NCI-H510A (cell line): ENCODE data around the gene STN1.

Source experiments
- DNase-seq: peaks from one replicate; lab custom pipeline; 2025; lab: John Stamatoyannopoulos, UW

The STN1 gene, protein sequence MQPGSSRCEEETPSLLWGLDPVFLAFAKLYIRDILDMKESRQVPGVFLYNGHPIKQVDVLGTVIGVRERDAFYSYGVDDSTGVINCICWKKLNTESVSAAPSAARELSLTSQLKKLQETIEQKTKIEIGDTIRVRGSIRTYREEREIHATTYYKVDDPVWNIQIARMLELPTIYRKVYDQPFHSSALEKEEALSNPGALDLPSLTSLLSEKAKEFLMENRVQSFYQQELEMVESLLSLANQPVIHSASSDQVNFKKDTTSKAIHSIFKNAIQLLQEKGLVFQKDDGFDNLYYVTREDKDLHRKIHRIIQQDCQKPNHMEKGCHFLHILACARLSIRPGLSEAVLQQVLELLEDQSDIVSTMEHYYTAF

DNA sequence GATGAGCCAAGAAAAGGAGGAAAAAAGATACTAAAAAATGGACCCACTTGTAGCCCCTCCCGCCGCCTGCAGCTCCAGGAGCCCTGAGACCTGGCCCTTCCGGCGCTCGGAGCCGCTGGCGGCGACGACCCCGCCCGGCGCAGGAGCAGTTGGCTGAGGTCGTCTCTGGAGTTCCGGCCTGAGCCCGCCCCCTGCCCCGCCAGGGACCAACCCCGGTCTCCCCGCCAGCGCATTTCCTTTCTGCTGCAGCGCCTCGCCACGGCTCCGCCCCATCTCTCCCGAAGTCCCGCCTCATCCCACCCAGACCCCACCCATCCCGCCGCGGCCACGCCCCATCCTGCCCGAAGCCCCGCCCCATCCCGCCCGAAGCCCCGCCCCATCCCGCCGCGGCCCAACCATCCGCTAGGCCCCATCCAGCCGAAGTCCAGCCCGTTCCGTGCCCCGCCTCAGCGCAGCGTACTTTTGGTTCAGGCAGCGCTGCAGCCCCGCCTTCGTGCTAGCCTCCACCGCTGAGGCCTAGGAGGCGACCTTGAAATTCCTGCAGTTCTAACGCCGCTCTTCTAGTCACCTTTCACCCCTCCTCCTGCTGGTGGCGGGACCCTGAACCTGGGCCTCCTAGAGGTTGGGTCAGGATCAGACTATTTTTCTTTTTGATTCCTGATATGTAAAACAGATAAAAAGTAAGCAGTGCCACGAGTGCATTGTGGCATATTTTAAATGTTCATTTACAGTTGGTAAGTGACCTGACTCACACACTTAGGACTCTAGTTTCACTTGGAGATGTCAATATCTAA lies at the start of gene STN1:
TSS of gene STN1 (minus strand) at position 132 of the 794 bp plus-strand sequence. CDS start 590 bp downstream, outside the sequence.
- peak; percentile 96 for DNase-seq

DNA sequence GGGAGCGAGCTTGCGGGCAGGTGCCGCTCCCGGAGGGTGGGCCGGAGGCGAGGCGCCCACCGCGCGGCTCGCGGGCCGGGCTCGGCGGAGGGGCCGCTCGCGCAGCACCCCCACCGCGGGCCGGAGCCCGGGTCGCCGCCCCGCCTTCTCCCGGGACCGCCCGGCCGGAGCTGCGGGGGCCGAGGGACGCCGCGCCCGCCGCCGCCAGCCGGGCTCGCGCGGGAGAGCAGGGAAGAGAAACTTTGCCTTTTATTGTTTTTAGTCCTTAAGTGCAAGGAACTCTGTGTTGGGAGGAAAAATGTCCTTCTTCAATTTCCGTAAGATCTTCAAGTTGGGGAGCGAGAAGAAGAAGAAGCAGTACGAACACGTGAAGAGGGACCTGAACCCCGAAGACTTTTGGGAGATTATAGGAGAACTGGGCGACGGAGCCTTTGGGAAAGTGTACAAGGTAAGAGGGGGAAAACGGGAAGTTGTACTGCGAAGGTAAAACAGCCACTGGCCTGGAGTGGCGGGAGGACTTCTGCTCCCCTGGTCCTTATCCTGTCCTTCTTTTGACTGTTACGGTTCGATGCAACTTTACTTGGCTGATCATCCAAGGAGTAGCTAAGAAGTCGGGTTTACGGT lies 49.6 kb upstream of the STN1 start:
- DNase-seq = peak; percentile 16

GRCh38 chr10:103966671-103967447 lies 48.9 kb upstream of the STN1 start, which contains the start of gene SLK:
Gene SLK (plus strand): TSS chr10:103967140. CDS start chr10:103967746, 606 bp downstream.
- peak; percentile 83 for DNase-seq

- DNase-seq = no peak
Observed at GRCh38 chr10:103960103-103960502, 42.1 kb upstream of the STN1 start.

GRCh38 chr10:103958996-103959395 lies 41.0 kb upstream of the STN1 start:
- DNase-seq = no peak

- DNase-seq = no peak
Observed at GRCh38 chr10:103954543-103954942, 36.6 kb upstream of the STN1 start.

GRCh38 chr10:103951942-103952341 lies 34.0 kb upstream of the STN1 start:
- DNase-seq = no peak

- no peak for DNase-seq
Observed at GRCh38 chr10:103951183-103951582, 33.2 kb upstream of the STN1 start.

DNA sequence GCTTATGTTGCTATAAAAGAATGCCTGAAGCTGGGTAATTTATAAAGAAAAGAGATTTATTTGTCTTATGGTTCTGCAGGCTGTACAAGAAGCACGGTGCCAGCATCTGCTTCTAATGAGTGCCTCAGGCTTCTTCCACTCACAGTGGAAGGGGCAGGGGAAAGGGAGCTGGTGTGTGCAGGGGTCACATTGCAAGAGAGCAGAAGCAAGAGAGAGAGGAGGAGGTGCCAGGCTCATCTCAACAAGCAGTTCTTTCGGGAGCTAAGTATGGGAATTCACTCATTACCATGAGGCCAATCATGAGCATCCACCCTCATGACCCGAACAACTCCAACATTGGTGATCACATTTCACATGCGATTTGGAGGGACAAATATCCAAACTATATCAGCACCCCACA lies 31.7 kb upstream of the STN1 start:
- no peak for DNase-seq

- no peak for DNase-seq
Observed at GRCh38 chr10:103947799-103948516, 30.0 kb upstream of the STN1 start.

DNA sequence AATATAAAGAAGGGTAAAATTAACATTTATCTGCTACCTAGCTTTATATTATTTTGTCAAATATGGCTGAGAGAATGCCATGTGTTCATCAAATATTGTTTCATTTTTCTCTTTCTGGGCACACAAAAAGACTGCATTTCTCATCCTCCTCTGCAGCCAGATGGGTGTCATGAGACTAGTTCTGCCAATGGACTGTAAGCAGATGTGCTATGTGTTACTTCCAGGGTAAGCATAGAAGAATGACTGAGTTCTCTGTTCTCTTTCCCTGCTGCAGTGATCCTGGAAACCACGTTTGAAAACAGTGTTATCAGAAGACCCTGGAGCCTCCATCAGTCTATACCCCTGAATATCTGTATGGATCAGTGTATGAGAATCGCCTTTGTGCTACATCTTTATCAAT lies 24.9 kb upstream of the STN1 start:
- DNase-seq = no peak

GRCh38 chr10:103941801-103942200 lies 23.8 kb upstream of the STN1 start:
- no peak for DNase-seq

DNA sequence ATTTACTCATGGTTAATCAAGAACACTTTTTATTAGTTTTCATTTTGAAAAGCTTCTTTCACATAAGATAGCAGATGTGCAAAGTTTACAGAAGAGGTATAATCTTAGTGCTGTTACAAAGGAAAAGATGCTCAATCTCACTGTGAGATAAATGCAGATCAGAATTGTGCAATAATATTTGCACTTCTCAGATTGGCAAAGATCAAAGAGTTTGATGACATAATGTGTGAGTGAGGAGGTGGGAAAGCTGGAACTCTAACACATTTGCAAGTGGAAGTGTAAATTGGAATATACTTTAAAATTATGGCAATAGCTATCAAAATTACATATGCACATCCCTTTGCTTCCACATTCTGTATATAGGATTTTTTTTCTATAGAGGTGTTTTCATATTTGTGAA lies 21.5 kb upstream of the STN1 start:
- DNase-seq = no peak

- DNase-seq = no peak
Observed at GRCh38 chr10:103936022-103936421, 18.0 kb upstream of the STN1 start.

DNA sequence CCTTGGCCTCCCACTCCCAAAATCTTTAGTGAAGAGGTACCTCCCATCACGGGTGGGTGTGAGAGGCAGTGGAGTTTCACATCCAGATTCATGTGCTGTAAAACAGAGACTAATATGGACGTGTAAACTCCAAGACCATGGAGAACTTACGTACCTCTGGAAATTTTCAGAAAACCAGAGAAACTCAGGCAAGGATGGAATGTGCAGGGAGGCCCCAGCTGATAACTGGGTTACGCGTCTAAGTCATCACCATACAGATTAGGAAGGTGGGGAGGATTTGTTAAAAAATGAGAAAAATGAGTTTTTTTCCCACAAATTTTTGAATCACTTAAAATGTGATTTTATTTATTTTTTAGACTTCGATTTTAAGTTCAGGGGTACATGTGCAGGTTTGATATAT lies 16.3 kb upstream of the STN1 start:
- DNase-seq = no peak

- DNase-seq = no peak
Observed at GRCh38 chr10:103933557-103934121, 15.7 kb upstream of the STN1 start.

DNA sequence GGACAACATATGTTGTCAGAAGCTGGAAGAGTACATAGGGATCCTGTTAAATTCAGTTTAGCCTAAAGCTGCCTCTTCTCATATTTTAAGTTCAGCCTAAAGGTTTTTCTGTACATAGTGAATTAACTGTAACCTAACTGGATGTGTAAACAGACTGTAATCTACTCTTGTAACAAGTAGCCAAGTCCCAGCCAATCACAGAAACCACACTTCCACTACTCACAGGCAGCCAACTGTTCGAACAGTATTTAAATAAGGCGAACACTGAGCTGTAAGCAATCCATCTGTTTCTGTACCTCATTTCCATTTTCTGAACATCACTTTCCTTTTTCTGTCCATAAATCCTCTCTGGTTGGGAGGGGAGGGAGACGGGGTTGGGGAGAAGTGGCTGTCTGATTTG lies 15.0 kb upstream of the STN1 start:
- DNase-seq = peak; percentile 11

GRCh38 chr10:103932271-103932670 lies 14.3 kb upstream of the STN1 start:
- no peak for DNase-seq

DNA sequence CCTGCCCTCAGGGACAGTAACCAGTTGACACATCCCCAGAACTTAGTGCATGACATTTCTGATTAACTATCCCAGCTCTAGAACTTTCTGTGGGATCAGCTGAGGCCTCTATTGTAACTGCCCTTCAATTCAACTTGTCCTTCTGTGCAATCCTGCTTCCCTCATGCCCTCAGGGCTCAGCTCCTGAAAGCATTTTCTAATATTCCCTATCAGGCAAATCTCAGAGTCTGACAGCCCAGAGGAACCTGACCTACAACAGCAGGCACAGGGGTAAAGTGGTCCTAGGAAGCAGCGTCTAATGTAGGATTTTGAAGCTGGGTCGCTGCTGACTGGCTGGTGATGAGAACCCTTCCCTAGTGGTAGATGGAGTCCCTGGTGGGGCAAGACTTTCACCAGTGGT lies 13.6 kb upstream of the STN1 start:
- DNase-seq = no peak

DNA sequence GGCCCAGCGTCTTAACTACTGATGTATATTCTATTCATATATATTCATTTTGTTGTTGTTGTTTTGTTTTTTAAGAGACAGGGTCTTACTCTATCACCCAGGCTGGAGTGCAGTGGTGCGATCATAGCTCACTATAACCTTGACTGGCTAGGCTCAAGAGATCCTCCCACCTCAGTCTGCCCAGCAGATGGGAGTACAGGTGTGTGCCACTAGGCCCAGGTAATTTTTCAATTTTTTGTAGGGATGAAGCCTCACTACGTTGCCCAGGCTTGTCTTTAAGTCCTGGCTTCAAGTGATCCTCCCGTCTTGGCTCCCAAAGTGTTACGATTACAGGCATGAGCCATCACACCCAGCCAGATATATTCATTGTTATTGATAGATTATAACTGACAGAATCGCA lies 12.9 kb upstream of the STN1 start:
- DNase-seq = no peak

GRCh38 chr10:103930449-103930848 lies 12.5 kb upstream of the STN1 start:
- no peak for DNase-seq
